Stimulated activated CD8-positive, alpha-beta memory T cell treated with anti-CD3 and anti-CD28 coated beads, Interleukin-7, amount 100 ng/mL, for 24 hours (primary cell): Measurements from ENCODE around the gene DDR2.
"Not testable (repeated sequence)": the region's sequence is repeated elsewhere in the genome, so short reads cannot be mapped to it uniquely, and the experiment has no call there.

Source experiments
- DNase-seq: peaks from one replicate; pipeline ENCODE4 v3.0.0-alpha.2; 2020; ENCODE audit warnings: low read depth

DDR2 gene

DNA sequence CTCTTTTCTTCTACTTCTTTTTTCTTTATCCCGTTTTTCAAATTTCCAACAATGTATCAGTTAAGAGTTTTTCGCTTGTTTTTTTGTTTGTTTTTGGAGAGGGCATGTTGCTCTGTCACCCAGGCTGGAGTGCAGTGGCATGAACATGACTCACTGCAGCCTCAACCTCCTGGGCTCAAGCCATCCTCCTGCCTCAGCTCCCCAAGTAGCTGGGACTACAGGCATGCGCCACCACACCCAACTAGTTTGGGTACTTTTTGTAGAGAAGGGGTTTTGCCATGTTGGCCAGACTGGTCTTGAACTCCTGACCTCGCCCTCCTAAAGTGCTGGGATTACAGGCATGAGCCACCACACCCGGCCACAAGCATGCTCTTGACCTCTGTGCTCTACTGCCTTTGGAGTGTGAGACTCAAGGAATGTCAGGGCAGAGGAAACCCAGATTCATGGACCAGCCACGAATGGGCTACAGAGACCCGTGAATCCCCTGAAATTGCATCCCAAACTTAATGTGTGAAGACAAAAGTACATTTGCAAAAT, 93.1 kb downstream of the DDR2 start:
- no peak for DNase-seq

DNA sequence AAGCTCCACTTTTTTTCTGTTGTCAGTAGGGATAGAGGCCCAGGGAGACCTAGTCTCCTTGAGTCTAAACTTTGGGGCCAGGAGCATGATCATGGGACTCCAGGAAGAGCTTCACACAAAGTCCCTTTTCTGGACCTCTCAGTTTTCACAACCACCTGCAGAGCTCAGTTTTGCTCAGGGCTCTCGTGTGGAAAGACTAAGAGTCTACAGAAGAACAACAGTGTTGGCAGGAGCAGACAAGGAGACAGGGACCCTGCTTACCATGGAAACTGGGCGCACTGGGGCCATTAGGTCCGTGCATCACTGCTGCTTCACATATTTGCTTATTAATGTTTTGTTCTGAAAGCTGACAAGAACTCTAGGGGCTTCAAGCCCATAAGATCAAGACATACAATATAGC, 94.3 kb downstream of the DDR2 start:
- no peak for DNase-seq

GRCh38 chr1:162727493-162727892, 95.2 kb downstream of the DDR2 start:
- not testable (repeated sequence) for DNase-seq

- DNase-seq: no peak
Observed at GRCh38 chr1:162728573-162728972, 96.3 kb downstream of the DDR2 start.

- DNase-seq: not testable (repeated sequence)
Observed at GRCh38 chr1:162729195-162729774, 97.0 kb downstream of the DDR2 start.

- DNase-seq: no peak
Observed at GRCh38 chr1:162732094-162732493, 99.8 kb downstream of the DDR2 start.

- DNase-seq: no peak
Observed at GRCh38 chr1:162732566-162733335, 100.5 kb downstream of the DDR2 start.

DNA sequence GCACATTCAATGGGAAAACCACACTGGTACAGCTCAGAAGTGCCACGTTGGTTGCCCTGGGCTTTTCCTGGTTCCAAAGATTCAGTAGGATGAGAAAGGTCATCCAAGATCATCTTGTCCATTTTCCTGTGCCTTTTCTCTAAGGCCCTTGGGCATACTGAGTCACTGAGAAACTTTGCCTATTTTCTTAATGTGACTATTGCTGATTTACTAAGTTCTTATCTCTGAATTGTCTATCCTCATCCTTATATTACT, 101.0 kb downstream of the DDR2 start:
- DNase-seq: no peak

DNA sequence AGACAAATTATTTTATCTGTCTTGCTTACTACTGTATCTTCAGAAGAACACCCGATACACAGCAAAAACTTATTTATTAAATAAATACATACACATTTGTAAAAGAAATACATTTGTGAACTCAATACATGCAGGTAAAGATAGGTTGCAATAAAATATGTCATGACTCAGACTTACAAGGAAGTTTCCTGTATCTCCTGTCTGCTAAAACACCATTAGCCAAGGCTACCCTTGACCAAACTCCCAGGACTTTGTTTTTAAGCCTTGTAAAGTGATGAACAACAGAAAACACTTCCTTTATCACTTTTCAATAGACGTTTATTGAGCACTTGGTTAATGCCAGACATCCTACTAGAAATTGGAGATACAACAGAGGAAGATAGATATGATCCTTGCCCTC, 101.8 kb downstream of the DDR2 start:
- no peak for DNase-seq

GRCh38 chr1:162736184-162736583, 103.9 kb downstream of the DDR2 start:
- no peak for DNase-seq

GRCh38 chr1:162736633-162737067, 104.4 kb downstream of the DDR2 start:
- DNase-seq: no peak

- no peak for DNase-seq
Observed at GRCh38 chr1:162740755-162741154, 108.5 kb downstream of the DDR2 start.

DNA sequence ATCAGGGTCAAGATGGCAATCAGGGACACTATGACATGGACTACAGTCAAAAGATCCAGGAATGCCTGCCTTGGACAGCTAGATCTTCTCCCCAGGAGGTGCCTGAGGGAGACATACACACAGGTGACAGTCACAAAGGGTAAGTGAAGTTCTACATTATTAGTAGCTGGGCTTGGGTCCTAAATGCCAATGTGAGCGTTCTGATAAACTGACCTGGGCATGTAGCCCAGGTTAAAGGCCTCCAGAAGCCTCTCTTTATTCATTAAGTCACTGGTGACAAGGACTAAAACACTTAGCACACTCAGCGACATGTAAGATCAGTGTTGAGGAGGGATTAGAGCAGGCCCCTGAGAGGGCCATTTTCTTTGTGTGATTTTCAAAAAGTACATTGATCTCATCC, 109.3 kb downstream of the DDR2 start:
- DNase-seq: no peak

DNA sequence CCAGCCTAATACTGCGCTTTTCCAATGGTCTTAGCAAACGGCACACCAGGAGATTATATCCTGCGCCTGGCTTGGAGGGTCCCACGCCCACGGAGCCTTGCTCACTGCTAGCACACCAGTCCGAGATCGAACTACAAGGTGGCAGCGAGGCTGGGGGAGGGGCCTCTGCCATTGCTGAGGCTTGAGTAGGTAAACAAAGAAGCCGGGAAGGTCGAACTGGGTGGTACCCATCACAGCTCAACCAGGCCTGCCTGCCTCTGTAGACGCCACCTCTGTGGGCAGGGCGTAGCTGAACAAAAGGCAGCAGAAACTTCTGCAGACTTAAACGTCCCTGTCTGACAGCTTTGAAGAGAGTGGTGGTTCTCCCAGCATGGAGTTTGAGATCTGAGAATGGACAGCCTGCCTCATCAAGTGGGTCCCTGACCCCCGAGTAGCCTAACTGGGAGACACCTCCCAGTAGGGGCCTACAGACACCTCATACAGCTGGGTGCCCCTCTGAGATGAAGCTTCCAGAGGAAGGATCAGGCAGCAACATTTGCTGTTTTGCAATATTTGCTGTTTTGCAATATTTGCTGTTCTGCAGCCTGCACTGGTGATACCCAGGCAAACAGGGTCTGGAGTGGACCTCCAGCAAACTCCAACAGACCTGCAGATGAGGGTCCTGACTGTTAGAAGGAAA, 114.1 kb downstream of the DDR2 start:
- DNase-seq: not testable (repeated sequence)

DNA sequence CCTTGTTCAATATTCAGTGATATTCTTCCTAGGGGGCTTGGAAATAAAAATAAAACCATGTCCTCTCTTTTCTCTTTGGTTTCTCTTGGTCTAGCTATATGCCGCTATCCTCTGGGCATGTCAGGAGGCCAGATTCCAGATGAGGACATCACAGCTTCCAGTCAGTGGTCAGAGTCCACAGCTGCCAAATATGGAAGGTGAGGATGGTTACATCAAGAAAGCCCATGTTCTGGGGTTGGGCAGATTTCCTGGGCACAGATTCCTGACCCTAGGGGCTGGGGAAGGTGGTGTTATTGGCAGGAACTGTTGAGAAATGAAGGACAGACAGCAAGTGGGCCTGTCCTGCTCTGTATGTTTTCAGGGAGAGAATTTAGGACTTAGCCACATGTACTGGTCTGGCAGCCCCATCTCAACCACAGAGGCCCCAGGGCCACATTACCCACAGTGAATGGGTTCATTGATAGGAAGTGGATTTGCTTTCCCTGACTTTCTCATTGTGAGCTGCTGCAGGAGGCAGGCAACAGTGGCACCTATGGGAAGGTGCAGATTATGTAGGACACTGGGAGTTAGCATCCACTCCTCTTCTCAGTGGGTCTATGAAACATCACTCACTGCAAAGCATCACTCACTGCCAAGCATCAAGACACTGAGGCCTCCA, 120.9 kb downstream of the DDR2 start:
- DNase-seq: no peak

DNA sequence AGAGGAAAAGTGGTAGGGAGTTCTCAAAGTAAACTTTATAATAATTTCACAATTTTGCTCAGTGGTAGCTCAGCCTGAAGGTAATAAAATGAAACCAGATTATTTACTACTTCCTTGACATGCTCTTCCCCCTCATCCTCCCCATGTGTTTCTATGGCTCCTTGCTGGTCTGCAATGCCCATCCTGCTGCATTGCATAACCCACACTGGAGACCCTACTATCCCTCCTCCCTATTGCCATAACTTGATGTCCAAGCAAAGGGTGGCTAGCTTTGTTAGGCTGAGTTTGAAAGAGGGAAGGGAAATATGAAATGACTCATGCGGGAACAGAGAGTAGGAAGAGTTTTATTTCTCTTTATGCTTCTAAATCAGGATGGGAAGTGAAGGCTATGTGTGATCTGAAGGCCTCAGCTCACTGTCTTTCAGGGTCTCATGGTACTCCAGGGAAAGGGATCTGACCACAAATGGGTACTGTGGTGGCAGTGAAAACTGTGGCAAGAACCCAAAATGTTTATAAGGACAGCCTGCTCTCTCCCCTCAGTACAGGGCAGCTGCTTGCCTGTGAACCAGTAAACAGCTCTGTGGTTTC, 121.8 kb downstream of the DDR2 start:
- DNase-seq: no peak

DNA sequence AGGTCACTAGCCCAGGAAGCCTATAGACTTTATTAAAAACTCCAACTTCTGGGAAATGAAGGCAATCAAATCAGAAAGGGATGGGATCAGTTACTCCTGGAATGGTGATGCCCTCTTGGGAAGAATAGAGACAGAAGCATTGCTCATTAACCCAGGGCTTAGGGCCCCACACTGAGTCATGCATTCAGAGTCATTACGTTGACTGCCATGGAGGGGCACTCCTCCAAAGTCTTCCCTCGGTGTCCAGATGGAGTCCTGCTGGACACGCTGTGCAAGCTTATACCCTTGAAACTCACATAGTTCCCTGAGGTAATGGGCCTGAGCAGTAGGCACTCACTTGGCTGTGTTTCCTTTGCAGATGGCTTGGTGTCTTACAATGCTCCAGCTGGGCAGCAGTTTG, 123.0 kb downstream of the DDR2 start:
- DNase-seq: no peak

GRCh38 chr1:162756523-162756922, 124.3 kb downstream of the DDR2 start:
- no peak for DNase-seq

GRCh38 chr1:162757476-162757875, 125.2 kb downstream of the DDR2 start:
- no peak for DNase-seq

- no peak for DNase-seq
Observed at GRCh38 chr1:162765788-162766187, 133.5 kb downstream of the DDR2 start.

GRCh38 chr1:162772571-162773154, 140.4 kb downstream of the DDR2 start:
- no peak for DNase-seq

DNA sequence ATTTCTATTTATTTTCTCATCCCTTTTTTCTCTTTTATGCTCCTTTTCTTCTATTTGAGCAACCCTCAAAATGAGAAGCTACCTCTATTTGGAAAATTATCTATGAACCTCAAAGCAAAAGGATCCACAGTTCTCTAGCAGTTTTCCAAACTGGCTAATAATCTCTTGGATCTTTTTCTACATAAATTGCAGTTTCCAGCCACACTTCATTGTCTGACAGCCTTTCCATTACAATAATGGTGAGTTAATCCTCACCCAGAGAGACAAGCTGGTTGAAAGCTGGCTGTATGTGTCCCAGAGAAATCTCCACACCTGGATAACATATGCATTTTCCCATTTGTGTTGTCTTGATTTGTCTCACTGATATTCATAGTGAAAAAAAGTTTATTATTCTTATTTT, 141.7 kb downstream of the DDR2 start:
- DNase-seq: no peak
